HepG2 (cell line): ENCODE results near the gene SLC50A1. TPM values are rescaled to one million over a fixed set of nuclear protein-coding genes. Genes with fewer than 3 reads are reported as not detected.

ENCODE experiments used
- AKAP8 ChIP-seq: sonication (generic); formaldehyde crosslinking; IDR thresholded peaks from 2 replicates; pipeline ENCODE4 v1.5.1; 2020; ENCODE audit warnings: mild to moderate bottlenecking, missing genetic modification reagents
- ARID4A ChIP-seq: sonication (generic); formaldehyde crosslinking; IDR thresholded peaks from 2 replicates; pipeline ENCODE4 v1.5.0; 2020; ENCODE audit warnings: mild to moderate bottlenecking, missing genetic modification reagents, borderline replicate concordance
- ERF ChIP-seq: IDR thresholded peaks from 2 replicates; pipeline ENCODE4 v1.6.1; 2018; ENCODE audit warnings: missing biosample characterization, missing genetic modification reagents
- FOXA1 ChIP-seq, 2 experiments: fragments of 450-650 bp in 1 of 2; sonication (generic) in 1 of 2; formaldehyde crosslinking in 1 of 2; IDR thresholded peaks; 2 replicates each; pipeline versions ENCODE4 v1.4.0 to v1.6.1; 2016 to 2020; ENCODE audit warnings: missing genetic modification reagents in 1 of 2
- HMG20A ChIP-seq: IDR thresholded peaks from 2 replicates; pipeline ENCODE4 v1.6.1; 2016; ENCODE audit warnings: borderline replicate concordance
- KDM2A ChIP-seq: sonication (generic); formaldehyde crosslinking; IDR thresholded peaks from 2 replicates; pipeline ENCODE4 v1.4.0; 2020; ENCODE audit warnings: low read depth, missing genetic modification reagents, borderline replicate concordance
- SAP130 ChIP-seq: IDR thresholded peaks from 2 replicates; pipeline ENCODE4 v1.6.1; 2016; ENCODE audit warnings: low read depth
- SMC3 ChIP-seq: IDR thresholded peaks from 2 replicates; pipeline ENCODE4 v1.6.1; 2011; ENCODE audit warnings: low read length, improper control_type of control experiment
- TBX2 ChIP-seq: sonication (generic); formaldehyde crosslinking; IDR thresholded peaks from 2 replicates; pipeline ENCODE4 v1.5.0; 2020; ENCODE audit warnings: missing genetic modification reagents, mild to moderate bottlenecking, borderline replicate concordance
- TFDP2 ChIP-seq: sonication (generic); formaldehyde crosslinking; IDR thresholded peaks from 2 replicates; pipeline ENCODE4 v1.4.0; 2020; ENCODE audit warnings: missing genetic modification reagents
- ZFP62 ChIP-seq: sonication (generic); formaldehyde crosslinking; IDR thresholded peaks from 2 replicates; pipeline ENCODE4 v1.4.0; 2020; ENCODE audit warnings: missing genetic modification reagents
- ZFY ChIP-seq: sonication (generic); formaldehyde crosslinking; IDR thresholded peaks from 2 replicates; pipeline ENCODE4 v1.4.0; 2020; ENCODE audit warnings: missing genetic modification reagents
- ZNF124 ChIP-seq: sonication (generic); formaldehyde crosslinking; IDR thresholded peaks from 2 replicates; pipeline ENCODE4 v1.4.0; 2020; ENCODE audit warnings: missing genetic modification reagents
- ZNF205 ChIP-seq: IDR thresholded peaks from 2 replicates; pipeline ENCODE4 v1.6.1; 2018; ENCODE audit warnings: missing biosample characterization, missing genetic modification reagents
- ZNF687 ChIP-seq: sonication (generic); formaldehyde crosslinking; IDR thresholded peaks from 2 replicates; pipeline ENCODE4 v1.5.1; 2020; ENCODE audit warnings: mild to moderate bottlenecking, missing genetic modification reagents, moderate library complexity
- ZNF709 ChIP-seq: sonication (generic); formaldehyde crosslinking; IDR thresholded peaks from 2 replicates; pipeline ENCODE4 v1.5.0; 2020; ENCODE audit warnings: mild to moderate bottlenecking, missing genetic modification reagents
- ZNF720 ChIP-seq: sonication (generic); formaldehyde crosslinking; IDR thresholded peaks from 2 replicates; pipeline ENCODE4 v1.4.0; 2020; ENCODE audit warnings: missing genetic modification reagents
- ZSCAN25 ChIP-seq: sonication (generic); formaldehyde crosslinking; IDR thresholded peaks from 2 replicates; pipeline ENCODE4 v1.8.0; 2022; ENCODE audit warnings: mild to moderate bottlenecking, missing genetic modification reagents
- polyA plus RNA-seq, 8 experiments: library from polyadenylated mRNA; depleted of rRNA in 3 of 8; stranded (reverse) in 7 of 8; unstranded in 1 of 8; fragments of >200 nt; fragmentation: Illumina TruSeq in 4 of 8; extraction: Trizol in 4 of 8; gene quantifications; 2 replicates each; pipeline versions ENCODE4 v1.2.1 to v1.2.3, GENCODE V29; 2011 to 2016; ENCODE audit warnings: low read depth in 4 of 8, missing spikeins in 1 of 8, mixed read lengths in 1 of 8; ENCODE audit not compliant: insufficient read depth in 1 of 8
- total RNA-seq, 5 experiments: library from RNA; depleted of rRNA; stranded (reverse); fragments of >200 nt; fragmentation: Illumina TruSeq; extraction: Trizol; gene quantifications; 2 replicates each; pipeline ENCODE4 v1.2.3, GENCODE V29; 2016; ENCODE audit warnings: low read depth in 1 of 5
- TF ChIP-seq, protein P1 (sequence below): sonication (generic); formaldehyde crosslinking; IDR thresholded peaks from 2 replicates; pipeline ENCODE4 v1.4.0; 2020; ENCODE audit warnings: missing genetic modification reagents
- TF ChIP-seq, protein P2 (sequence below): sonication (generic); formaldehyde crosslinking; IDR thresholded peaks from 2 replicates; pipeline ENCODE4 v1.8.1; 2023; ENCODE audit warnings: missing genetic modification reagents, mild to moderate bottlenecking, borderline replicate concordance

SLC50A1 gene
- total and polyA plus RNA-seq, 2 of the 13 experiments (the other 11 are each of a cell fraction or from before 2014, with no cell fraction given) = 22.5 to 46.8 TPM

DNA sequence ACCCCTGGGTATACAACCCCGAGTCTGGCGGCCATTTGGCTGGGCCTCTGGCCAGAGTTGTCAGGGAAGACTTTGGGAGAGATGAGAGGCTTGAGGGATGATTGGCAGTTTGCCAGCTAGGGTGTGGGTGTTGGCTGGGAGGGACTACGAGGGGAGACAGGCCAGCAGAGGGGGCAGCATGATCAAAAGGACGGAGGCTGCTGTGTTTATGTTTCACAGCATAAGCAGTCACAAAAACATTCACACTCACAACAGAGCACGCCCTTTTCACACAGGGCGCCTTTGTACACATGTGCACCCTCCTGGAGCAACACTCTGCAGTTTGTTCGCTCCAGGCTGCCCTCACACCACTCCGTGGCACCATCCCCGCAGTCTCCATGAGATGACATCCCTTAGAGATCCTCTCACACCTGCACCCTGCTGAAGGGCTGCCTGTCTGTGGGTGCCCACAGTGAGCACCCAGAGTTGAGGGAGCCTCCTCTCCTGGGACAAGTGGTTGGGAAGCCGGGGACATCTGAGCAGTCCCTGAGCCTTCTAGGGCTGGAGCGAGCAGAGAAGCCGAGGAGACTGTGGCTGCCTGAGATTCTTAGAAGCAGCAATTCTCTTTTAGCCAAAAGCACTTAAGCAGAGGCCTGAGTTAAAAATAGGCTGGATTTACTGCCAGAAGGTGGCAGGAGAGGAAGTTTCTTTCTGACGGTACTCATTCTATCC lies 41.6 kb upstream of the SLC50A1 start (continued):
- TF ChIP-seq TFDP2 (CRISPR knock-in tag) (no peak), ZNF720 (CRISPR knock-in tag) (0 out of 2 replicates have a peak, but pooled peaks have one; percentile 56), TBX2 (peak; percentile 49; the same call in 1 of the 2 replicates), ZFP62 (no peak), ZSCAN25 (CRISPR knock-in tag) (0 out of 2 replicates have a peak, but pooled peaks have one; percentile 13), ARID4A (CRISPR knock-in tag) (0 out of 2 replicates have a peak, but pooled peaks have one; percentile 31), ZNF687 (CRISPR knock-in tag) (peak; percentile 56), ZFY (0 out of 2 replicates have a peak, but pooled peaks have one; percentile 28), FOXA1 (IDR thresholded peaks at IDR 0.05) (no peak), FOXA1 (CRISPR knock-in tag; IDR thresholded peaks at IDR 0.05) (peak; percentile 16; the same call in 1 of the 2 replicates), SAP130 (peak; percentile 37; the same call in 1 of the 2 replicates), SMC3 (peak; percentile 64; the same call in 1 of the 2 replicates), ERF (0 out of 2 replicates have a peak, but pooled peaks have one; percentile 13), ZNF709 (CRISPR knock-in tag) (peak; percentile 59; the same call in 1 of the 2 replicates), AKAP8 (CRISPR knock-in tag) (no peak), KDM2A (CRISPR knock-in tag) (peak; percentile 35; the same call in 1 of the 2 replicates), ZNF205 (no peak), HMG20A (peak; percentile 9; the same call in 1 of the 2 replicates), ZNF124 (CRISPR knock-in tag) (no peak)
- TF ChIP-seq, protein P1, sequence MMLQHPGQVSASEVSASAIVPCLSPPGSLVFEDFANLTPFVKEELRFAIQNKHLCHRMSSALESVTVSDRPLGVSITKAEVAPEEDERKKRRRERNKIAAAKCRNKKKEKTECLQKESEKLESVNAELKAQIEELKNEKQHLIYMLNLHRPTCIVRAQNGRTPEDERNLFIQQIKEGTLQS (CRISPR knock-in tag) = no peak
- TF ChIP-seq, protein P2, sequence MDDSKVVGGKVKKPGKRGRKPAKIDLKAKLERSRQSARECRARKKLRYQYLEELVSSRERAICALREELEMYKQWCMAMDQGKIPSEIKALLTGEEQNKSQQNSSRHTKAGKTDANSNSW (CRISPR knock-in tag) = no peak
